Measurements from ENCODE around the gene SGK1. TPM values are rescaled to one million over a fixed set of nuclear protein-coding genes. Genes with fewer than 3 reads are reported as not detected.

Gene SGK1
- total RNA-seq, 4 donors from 2014 or later: 95.1 to 919 (median 248) TPM

- TF ChIP-seq CTCF (IDR thresholded peaks at IDR 0.05): no peak
- no peak for TF ChIP-seq POLR2A (IDR thresholded peaks at IDR 0.05)
- no peak for DNase-seq (ENCODE audit: low spot score in 2 of 2)
- no peak overlapping the region for H3K4me3 ChIP-seq (ENCODE audit: low read depth, poor library complexity, severe bottlenecking)
- intact Hi-C loops (cut with DNase I; ENCODE audit: low total_unique reads): no loop called here
- 95 to 96% methylated on average over 1 of the region's 1 CpG for WGBS, 2 donors
Observed at GRCh38 chr6:134318974-134319281, 1.0 kb upstream of the SGK1 start.

GRCh38 chr6:134318236-134318973, 493 bp upstream of the SGK1 start:
- no peak for TF ChIP-seq CTCF (IDR thresholded peaks at IDR 0.05)
- TF ChIP-seq POLR2A (IDR thresholded peaks at IDR 0.05): no peak
- no peak for DNase-seq (ENCODE audit: low spot score in 2 of 2)
- no peak overlapping the region for H3K4me3 ChIP-seq (ENCODE audit: low read depth, poor library complexity, severe bottlenecking)
- 22 to 30% methylated on average over 8 of the region's 8 CpGs for WGBS, 2 donors
- intact Hi-C loops (cut with DNase I; ENCODE audit: low total_unique reads): no loop called here

- 47 to 53% methylated on average over 6 of the region's 6 CpGs for WGBS, 2 donors
- intact Hi-C loops (cut with DNase I; ENCODE audit: low total_unique reads): no loop called here
- DNase-seq (ENCODE audit: low spot score in 2 of 2): no peak
- no peak overlapping the region for H3K4me3 ChIP-seq (ENCODE audit: low read depth, poor library complexity, severe bottlenecking)
- no peak for TF ChIP-seq POLR2A (IDR thresholded peaks at IDR 0.05)
- no peak for TF ChIP-seq CTCF (IDR thresholded peaks at IDR 0.05)
Observed at GRCh38 chr6:134316733-134317431, 1.0 kb downstream of the SGK1 start.

- DNase-seq (ENCODE audit: low spot score in 2 of 2): no peak
- TF ChIP-seq CTCF (IDR thresholded peaks at IDR 0.05): no peak
- TF ChIP-seq POLR2A (IDR thresholded peaks at IDR 0.05): no peak
- 84 to 94% methylated on average over 2 of the region's 2 CpGs for WGBS, 2 donors
- intact Hi-C loops (cut with DNase I; ENCODE audit: low total_unique reads): no loop called here
- no peak overlapping the region for H3K4me3 ChIP-seq (ENCODE audit: low read depth, poor library complexity, severe bottlenecking)
Observed at GRCh38 chr6:134315974-134316441, 1.9 kb downstream of the SGK1 start.

- 93 to 97% methylated on average over 1 of the region's 1 CpG for WGBS, 2 donors
- no peak for TF ChIP-seq CTCF (IDR thresholded peaks at IDR 0.05)
- TF ChIP-seq POLR2A (IDR thresholded peaks at IDR 0.05): no peak
- H3K4me3 ChIP-seq (ENCODE audit: low read depth, poor library complexity, severe bottlenecking): no peak overlapping the region
- intact Hi-C loops (cut with DNase I; ENCODE audit: low total_unique reads): no loop called here
- no peak for DNase-seq (ENCODE audit: low spot score in 2 of 2)
Observed at GRCh38 chr6:134315189-134315588, 2.7 kb downstream of the SGK1 start.
